Measurements from ENCODE around the gene CFAP221.

CFAP221 gene

DNA sequence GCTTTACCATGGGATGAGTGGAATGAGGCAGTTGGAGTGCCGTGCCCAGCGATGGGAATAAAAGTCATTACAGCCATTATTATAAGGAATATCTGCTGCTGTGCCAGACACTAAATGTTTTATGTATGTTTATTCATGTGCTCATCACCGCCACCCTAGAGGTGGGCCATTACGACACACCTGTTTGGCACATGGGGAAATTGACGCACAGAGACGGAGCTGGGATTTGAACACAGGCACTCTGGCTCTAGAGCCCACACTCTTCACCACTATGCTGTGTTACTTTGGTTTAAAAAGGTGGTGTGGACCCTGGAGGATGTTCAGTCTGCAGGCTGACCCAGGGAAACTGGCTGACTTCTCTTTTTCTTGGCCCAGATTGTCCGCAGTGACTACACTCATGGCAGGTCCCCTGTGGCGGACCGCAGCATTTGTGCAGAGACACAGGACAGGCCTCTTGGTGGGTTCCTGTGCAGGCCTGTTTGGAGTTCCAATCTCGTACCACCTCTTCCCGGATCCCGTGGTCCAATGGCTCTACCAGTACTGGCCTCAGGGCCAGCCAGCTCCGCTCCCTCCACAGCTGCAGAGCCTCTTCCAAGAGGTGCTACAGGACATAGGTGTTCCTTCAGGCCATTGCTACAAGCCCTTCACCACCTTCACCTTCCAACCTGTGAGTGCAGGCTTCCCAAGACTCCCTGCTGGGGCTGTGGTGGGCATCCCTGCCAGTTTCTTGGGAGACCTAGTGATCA, 136.4 kb downstream of the CFAP221 start:
- no peak for DNase-seq (ENCODE audit: low spot score)

DNA sequence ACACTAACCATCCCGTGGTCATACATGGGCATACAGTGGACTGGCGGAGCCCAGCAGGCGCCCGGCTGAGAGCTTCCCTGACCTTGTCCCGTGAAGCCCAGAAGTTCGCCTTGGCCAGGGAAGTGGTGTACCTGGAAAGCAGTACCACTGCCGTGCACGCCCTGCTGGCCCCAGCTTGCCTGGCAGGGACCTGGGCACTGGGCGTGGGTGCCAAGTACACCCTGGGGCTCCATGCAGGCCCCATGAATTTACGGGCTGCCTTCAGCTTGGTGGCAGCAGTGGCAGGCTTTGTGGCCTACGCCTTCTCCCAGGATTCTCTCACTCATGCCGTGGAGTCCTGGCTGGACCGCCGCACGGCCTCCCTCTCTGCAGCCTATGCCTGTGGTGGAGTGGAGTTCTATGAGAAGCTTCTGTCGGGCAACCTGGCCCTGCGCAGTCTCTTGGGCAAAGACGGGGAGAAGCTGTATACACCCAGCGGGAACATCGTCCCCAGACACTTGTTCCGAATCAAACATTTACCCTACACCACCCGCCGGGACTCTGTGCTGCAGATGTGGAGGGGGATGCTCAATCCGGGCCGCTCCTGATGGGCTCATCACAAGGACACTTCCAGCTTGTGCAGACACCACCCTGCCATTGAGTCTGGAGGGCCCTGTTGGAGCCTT, 137.1 kb downstream of the CFAP221 start:
- DNase-seq (ENCODE audit: low spot score): no peak

DNA sequence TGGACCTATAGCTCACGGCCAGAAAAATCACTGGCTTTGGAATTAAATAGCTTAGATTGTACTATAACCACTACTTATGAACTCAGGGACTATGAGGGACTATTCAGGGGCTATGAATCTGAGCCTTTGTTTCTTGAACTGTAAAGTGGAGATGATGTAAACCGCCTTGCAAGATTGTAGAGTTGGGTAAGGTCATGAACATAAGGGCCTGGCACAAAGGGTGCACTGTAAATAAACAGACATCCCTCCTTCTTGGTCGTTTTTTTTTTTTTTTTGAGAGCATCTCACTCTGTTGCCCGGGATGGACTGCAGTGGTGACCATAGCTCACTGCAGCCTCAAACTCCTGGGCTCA, 137.6 kb downstream of the CFAP221 start:
- no peak for DNase-seq (ENCODE audit: low spot score)

DNA sequence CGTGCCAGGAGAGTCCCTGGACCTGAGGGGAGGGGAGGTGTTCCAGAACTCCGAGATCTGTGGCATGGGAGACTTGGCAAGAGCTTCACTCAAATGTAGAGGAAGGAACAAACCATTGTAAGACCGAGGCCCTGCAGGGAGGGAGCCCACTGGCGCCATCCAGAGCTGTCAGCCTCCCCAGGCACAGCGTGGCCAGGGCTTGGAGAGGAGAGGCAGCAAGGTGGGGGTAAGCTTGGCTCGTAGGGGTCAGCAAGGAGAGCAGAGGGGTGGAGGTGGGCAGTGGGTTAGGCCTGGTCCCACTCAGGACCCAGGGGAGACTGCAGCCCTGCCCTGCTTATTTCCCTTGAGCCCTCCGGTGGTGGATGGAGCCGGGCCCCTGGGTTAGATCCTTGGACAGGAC, 138.3 kb downstream of the CFAP221 start:
- no peak for DNase-seq (ENCODE audit: low spot score)

DNA sequence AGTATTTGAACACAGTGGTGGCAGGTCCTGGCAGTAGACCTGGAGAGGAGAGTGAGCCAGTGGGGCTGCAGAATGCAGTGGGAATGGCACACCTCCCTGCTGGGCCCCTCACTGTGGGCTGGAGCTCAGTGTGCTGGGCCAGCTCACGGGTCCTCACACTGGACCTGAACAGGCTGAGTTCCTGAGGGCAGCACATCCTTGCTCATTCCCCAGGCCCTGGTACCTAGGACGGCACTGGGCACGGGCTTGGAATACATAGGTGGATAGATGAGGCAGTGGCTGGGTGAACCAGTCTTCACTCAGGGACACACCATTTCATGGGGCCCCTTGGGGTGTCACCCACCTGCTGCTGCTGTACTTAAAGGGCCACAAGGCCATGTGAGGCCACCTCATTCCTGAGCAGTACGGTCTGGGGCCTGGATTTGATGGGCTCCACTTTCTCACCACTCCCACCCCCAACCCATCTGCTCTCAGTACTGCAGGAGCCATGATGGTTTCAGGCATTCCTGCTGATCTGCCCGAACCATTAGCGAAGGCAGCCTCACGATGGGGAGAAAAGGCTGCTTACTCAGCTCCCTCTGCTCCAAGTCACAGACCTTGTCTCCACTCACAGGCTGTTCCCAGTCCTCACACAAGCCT, 138.9 kb downstream of the CFAP221 start:
- no peak for DNase-seq (ENCODE audit: low spot score)

DNA sequence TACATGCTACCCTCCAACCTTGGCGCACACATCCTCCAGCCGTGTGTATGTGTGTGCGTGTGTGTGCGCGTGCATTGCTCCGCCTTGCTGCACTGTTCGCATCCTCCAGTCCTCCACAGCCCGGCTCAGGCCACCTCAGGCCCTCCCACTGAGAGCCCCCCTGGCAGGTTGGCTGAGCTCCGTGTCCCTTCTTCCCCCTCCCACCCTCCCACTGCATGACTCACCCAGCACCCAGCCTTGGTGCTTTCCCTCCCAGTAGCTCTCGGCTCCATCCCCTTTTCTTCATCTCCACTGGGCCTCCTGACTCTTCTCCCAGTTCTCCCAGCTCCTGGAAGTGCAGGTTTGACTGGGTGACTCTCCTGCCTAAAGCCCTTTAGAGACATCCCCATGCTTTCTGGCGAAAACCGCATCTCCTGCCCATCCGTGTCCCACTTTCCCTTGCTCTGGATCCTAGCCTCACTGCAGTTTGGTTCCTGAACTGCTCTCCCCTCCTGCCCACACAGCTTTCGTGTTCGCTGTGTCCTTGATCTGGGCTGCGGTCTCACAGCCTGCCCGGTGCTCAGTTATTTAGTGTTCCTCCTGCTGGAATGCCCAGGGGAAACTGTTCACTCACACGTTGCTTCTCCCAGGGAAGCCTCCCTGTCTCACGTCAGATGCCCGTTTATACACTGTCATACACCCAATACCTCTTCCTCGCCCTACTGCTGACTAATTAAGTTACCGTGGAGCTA, 139.6 kb downstream of the CFAP221 start:
- DNase-seq (ENCODE audit: low spot score): no peak

DNA sequence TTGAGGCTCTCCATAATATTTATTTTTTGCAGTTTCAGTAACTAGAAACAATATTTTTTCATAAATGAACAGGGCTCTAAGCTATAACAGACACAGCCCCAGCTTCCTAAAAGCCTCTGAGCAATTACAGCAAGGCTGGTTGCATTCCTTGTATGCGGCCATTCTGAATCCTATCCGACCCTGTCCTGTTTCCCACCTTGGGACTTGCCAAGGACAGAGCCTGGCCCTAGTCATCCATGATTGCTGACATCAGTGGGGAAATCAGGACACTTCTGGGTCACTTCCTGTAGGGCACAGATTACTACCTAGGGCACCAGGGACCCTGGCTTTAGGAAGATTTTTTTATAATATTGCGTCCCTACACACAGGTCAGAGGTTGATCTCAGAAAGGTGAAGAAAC, 140.3 kb downstream of the CFAP221 start:
- DNase-seq (ENCODE audit: low spot score): no peak

DNA sequence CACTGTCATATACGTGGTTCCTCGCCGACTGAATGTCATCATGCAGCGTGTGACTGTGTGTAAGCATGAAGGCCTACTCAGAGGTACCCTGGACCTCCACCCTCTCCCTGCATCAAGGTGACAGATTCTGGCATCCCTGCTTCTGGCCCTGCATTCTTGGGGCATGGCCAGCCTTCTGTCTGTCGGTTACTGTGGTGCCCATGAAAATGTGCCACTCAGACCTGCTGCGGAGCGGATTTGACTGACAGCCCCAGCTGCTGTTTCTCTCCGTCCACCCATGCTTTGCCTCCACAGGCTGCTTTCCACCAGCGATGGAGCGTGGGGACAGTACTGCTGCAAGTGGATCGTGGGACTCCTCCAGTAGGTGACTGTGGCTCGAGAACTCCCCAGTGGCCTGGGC, 144.4 kb downstream of the CFAP221 start:
- no peak for DNase-seq (ENCODE audit: low spot score)

DNA sequence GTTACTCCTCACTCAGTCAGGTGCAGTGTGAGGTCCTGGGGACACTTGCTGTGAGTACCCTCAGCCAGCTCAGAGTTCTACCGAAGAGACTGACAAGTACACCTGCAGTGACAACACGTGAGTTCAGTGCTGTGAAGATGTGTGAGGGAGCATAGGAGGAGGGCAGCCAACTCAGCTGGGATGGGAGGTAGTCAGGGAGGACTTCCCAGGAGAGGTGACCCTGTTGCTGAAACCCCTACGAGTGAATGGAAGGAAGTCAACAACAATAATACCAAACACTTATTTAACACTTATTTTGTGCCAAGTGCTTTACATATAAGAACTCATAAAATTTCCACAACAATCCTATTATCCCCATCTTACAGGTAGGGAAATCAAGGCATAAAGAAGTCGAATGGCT, 145.0 kb downstream of the CFAP221 start:
- no peak for DNase-seq (ENCODE audit: low spot score)

DNA sequence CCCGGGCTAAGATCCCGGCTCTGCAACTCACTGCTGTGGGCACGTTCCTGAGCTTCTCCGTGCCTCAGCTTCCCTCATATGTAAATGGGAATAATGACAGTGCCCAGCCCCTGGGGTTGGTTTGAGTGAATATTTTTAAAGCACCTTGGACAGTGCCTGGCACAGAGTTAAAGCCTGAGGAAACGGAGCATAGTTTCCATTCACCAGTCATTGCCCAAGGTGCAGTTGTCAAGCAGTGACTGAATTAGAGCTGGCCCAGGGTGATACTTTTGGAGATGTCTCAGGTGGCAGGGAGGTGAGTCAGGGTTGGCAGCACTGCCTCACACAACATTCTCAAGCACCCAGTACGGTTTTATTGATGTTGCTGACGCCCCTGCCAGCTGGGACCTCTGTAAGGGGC, 146.9 kb downstream of the CFAP221 start:
- DNase-seq (ENCODE audit: low spot score): no peak

DNA sequence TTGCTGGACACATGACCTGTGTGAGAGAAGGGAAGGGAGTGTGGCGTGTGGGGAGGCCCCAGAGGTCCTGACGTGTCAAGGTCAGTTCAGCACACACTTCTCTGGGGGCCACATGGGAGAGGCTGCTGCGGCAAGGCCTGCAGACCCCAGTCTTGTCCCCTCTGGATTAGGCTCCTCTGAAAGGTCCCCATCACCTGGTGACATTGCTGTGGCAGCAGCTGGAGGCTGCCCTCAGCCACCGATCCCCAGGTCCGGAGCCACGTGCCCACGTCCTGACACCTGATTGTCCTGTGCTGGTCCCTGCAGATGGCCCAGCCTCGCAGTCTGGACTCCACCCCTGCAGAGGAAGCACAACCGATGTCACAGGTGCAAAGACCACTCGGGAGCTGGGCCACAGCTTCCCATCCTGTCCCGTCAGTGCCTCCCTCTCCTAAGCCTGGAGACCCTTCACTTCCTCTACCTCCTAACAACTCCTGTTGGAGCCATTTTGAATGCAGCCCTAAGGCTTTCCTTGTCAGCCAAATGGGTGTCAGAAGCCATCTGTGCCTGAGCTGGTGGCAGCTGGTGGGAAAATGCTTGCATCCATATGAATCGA, 147.5 kb downstream of the CFAP221 start:
- DNase-seq (ENCODE audit: low spot score): no peak

DNA sequence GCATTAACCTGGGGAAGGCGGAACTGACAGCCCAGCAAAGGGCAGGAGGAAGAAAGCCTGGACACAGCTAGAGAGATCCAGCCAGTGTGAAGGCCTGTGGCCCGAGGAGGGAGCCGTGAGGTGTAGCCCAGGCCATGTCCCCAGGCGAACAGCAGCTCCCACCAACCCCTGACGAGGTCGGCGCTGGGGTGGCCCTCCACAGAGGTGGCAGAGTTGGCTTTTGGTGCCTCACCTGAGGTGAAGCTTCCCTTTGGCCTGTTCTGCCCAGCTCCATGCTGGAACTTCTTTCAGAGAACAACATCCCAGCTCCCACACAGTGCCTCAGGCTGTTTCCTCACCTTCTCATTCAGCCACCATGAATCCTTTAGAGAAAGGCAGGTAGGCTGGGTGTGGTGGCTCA, 148.1 kb downstream of the CFAP221 start:
- DNase-seq (ENCODE audit: low spot score): no peak

DNA sequence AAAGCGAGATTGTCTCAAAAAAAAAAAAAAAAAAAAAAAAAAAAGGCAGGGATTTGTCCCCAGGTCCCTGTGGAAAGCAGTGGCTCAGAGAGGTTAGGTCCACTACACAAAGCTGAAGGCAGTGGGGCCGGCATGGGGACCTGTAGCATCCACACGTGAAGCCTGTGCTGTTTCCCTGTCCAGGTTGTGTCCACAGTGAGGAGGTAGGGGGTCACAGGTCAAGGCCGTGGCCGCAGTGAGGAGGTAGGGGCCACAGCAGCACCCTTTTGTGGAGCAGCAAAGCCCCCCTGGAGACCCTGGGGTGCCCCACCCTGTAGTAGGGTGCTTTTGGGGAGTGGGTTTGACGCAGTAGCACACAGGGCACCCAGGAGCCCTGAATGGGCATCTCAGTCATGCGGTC, 148.7 kb downstream of the CFAP221 start:
- no peak for DNase-seq (ENCODE audit: low spot score)

DNA sequence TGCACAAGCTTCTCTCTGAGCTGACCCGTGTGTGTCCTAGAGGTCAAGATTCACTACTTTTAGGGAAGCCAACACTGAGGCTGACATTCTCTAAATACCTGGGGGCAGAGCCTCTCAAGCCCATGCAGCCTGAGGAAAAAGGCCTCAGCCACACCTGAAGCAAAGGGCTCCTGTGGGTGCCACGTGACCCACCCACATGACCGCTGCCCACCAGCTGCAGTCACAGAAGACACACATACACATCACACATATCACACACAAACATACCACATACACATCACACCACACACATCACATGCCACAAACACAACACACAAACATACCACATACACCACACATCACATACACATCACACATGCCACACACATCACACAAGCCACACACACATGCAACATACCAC, 149.3 kb downstream of the CFAP221 start:
- no peak for DNase-seq (ENCODE audit: low spot score)

DNA sequence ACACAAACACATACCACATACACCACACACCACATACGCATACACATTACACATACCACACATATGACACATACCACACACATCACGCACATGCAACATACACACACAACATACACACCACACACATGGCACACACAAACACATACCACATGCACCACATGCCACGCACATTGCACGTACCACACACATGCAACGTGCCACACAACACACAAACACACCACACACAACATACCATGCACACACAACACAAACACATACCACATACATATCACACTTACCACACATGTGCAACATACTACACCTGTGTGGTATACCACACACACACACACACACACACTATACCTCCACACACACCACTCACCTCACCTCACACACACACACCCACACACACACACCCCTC, 149.7 kb downstream of the CFAP221 start:
- DNase-seq (ENCODE audit: low spot score): no peak

DNA sequence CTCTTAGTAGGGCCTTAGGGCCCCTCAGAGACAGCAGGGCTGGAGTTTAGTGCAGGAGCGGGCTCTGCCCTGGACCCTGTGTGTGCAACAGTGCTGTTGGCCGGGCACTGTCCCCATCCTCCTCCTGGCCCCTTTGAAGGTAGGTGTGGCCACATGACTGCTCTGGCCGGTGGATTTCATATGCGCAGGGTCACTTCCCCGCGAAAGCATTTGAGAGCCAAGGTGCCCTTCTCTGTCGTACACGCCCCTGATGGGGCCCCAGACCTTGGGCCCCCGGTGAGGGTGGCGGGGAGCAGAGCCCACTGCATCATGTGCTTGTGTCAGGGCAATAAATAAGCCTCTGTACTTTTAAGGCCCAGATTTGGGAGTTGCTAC, 150.2 kb downstream of the CFAP221 start:
- DNase-seq (ENCODE audit: low spot score): no peak

DNA sequence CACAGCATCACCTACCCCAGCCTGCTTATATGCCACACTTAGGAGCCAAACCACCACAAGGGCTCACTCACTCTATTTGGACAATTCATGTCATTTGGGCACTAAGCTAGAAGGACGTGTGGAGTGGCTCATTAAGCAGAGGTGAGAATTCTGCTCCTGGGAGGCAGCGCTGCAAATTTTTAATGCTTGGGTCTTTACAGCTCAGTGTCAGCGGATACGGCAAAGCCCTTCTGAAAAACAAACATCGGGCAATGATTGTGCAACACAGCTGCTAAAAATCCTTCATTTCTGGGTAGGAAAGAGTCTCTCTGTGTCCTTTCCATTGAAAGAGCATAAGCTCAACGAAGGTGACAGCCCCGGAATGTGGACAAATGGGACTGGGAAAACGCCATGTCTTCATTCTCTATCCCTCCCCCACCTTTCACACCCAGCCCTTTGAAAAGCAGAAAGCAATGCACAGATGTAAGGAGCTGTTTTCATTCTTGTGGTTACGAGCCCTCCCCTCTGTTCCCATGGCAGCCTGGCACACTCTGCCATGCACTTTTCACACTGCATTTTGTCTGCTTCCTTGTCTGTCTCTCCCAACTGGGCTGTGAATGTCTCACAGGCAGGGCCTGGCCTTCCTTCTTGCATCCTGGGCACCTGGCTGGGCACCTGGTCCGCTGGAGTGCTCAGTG, 150.7 kb downstream of the CFAP221 start:
- DNase-seq (ENCODE audit: low spot score): no peak

DNA sequence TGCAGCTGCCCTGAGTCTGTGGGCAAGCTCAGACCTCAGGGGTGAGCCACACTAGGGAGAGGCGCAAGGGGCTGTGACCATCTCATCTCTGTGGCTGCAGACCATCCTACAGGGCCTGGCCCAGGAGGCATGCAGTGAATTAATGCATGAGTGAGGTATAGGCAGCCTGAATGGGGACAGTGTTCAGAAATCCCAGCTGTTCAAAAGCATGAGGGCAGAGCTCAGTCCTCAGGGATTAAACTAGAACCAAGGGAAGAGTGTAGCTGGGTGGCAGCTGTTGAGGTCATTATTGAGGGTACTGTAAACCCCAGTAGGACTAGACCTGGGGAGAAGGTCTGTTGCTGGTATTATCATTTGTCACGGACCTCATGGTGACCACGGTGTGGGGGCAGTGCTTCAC, 151.8 kb downstream of the CFAP221 start:
- DNase-seq (ENCODE audit: low spot score): no peak

DNA sequence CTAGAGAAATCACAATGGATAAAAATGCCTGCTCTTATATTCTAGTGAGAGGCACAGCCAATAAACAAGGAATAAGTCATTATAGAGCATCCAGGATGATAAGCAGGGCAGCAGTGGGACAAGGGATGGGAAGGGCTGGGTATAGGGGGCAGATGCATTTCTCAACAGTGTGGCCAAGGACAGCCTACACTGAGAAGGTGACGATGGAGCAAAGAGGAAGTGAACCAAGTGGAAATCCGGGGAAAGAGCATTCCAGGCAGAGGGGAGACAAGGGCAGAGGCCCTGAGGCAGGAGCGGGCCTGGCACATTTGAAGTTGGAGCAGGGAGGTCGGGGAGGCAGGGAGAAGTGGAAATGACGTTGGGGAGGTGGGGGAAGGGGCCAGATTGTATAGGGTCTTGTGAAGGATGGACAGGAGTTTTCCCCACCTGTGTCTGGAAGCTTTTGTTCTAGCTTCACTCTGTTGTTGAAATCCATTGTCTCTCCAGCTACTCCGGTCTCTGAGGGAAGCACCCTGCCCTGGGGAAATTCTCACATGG, 152.3 kb downstream of the CFAP221 start:
- no peak for DNase-seq (ENCODE audit: low spot score)

DNA sequence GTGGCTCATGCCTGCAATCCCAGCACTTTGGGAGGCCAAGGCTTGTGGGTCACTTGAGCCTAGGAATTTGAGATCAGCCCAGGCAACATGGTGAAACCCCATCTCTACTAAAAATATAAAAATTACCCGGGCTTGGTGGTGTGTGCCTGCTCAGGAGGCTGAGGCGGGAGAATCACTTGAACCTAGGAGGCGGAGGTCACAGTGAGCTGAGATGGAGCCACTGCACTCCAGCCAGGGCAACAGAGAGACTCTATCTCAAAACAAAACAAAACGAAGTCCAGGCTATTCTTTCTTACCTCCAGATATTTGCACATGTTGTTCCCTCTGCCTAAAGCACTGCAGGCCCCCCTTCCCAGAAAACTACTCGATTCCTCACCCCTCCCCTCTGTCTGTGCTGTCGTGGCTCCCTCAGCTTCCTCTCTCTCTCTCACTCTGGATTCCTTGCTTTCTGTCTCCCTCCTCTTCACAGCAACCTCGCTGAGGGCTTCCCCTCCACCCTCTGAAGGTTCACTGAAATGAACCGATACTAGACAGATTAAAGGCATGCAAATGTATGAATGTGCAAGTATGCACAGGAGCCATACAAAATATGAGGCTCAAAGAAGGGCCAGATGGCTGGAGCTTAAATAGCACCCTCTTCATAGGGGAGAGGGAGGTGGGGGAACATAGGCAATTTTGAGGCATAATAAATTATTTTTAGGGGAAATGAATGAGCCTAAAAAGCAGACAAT, 153.2 kb downstream of the CFAP221 start:
- no peak for DNase-seq (ENCODE audit: low spot score)

DNA sequence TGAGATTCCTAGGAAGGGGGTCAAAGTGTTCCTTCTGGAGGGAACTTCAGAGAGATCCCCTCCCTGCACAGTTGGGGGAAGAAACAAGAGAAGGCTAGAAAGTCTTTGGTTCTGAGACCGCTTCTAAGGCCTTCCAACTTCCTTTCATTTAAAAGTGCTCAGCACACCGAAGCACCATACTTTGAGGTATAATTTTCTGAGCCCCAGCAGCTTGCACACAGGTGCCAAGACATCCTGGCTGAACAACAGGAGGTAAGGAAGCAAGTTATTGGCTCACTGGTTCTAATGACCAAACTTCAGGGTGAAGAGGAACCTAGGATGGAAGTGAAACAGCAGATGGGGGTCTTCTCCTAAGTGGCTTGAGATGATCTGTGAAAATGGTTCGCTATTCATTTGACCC, 154.0 kb downstream of the CFAP221 start:
- DNase-seq (ENCODE audit: low spot score): no peak

Measured in D341Med (cell line).